OCI-LY7 (cell line): ENCODE measurements around the gene FBXO31. TPM values are rescaled to one million over a fixed set of nuclear protein-coding genes. Genes with fewer than 3 reads are reported as not detected.

ENCODE experiments used
- BruUV-seq: library from RNA; stranded (reverse); fragments of 400-500 nt; replicated peaks from 2 replicates; lab custom pipeline; 2021; lab: Mats Ljungman, UMichigan
- CTCF ChIA-PET: fragments of 300-600 bp; sonication (Branson Sonifier 250); formaldehyde crosslinking; loops from one replicate; lab custom pipeline; 2022; ENCODE audit warnings: antibody characterized with exemption; ENCODE audit not compliant: unreplicated experiment; lab: Charles Lee
- POLR2A ChIA-PET: fragments of 300-600 bp; sonication (Branson Sonifier 250); formaldehyde crosslinking; loops from one replicate; lab custom pipeline; 2022; ENCODE audit warnings: antibody characterized with exemption; lab: Charles Lee
- DNase-seq: peaks from one replicate; pipeline ENCODE4 v3.0.0-alpha.2; 2015; ENCODE audit warnings: low spot score
- H2AFZ ChIP-seq: fragments of 200-600 bp; sonication (generic), shearing (Covaris generic); 2 replicates; pipeline ENCODE4 v1.6.1; 2014; ENCODE audit warnings: mild to moderate bottlenecking, antibody characterized with exemption, low read length, moderate library complexity
- H3K27ac ChIP-seq: fragments of 200-600 bp; sonication (generic); 2 replicates; pipeline ENCODE4 v1.5.1; 2014; ENCODE audit warnings: mixed run types, low read depth, mild to moderate bottlenecking, moderate library complexity, low read length, inconsistent platforms; ENCODE audit not compliant: poor library complexity, severe bottlenecking
- H3K36me3 ChIP-seq: fragments of 200-600 bp; sonication (generic); 2 replicates; pipeline ENCODE4 v1.6.1; 2014; ENCODE audit warnings: mild to moderate bottlenecking, antibody characterized with exemption, low read length, moderate library complexity, mixed read lengths; ENCODE audit not compliant: insufficient read depth
- H3K4me1 ChIP-seq: fragments of 200-600 bp; sonication (generic); 2 replicates; pipeline ENCODE4 v1.5.1; 2014; ENCODE audit warnings: mild to moderate bottlenecking, low read length; ENCODE audit not compliant: insufficient read depth, poor library complexity, severe bottlenecking
- H3K4me2 ChIP-seq: fragments of 200-600 bp; sonication (generic); 2 replicates; pipeline ENCODE4 v1.6.1; 2014; ENCODE audit warnings: mild to moderate bottlenecking, low read length
- H3K4me3 ChIP-seq: fragments of 200-600 bp; sonication (generic); 2 replicates; pipeline ENCODE4 v1.5.1; 2014; ENCODE audit warnings: mild to moderate bottlenecking, low read depth, low read length; ENCODE audit not compliant: poor library complexity, severe bottlenecking
- H3K79me2 ChIP-seq: fragments of 200-600 bp; sonication (generic); 2 replicates; pipeline ENCODE4 v1.6.1; 2016; ENCODE audit warnings: low read depth, mild to moderate bottlenecking, low read length, moderate library complexity, mixed read lengths; ENCODE audit not compliant: insufficient read depth
- H3K9me2 ChIP-seq: fragments of 200-600 bp; sonication (generic); 2 replicates; pipeline ENCODE4 v1.6.1; 2016; ENCODE audit warnings: mild to moderate bottlenecking, low read length, mixed read lengths; ENCODE audit not compliant: insufficient read depth
- H3K9me3 ChIP-seq: fragments of 200-600 bp; sonication (generic); 2 replicates; pipeline ENCODE4 v1.6.1; 2014; ENCODE audit warnings: mild to moderate bottlenecking, mixed run types, low read length, mixed read lengths
- H4K20me1 ChIP-seq: fragments of 200-600 bp; sonication (generic); 2 replicates; pipeline ENCODE4 v1.6.1; 2014; ENCODE audit warnings: mild to moderate bottlenecking, antibody characterized with exemption, low read length, moderate library complexity, mixed read lengths; ENCODE audit not compliant: insufficient read depth
- EZH2phosphoT487 ChIP-seq: fragments of 200-600 bp; sonication (generic); IDR thresholded peaks from 2 replicates; pipeline ENCODE4 v1.6.1; 2018; ENCODE audit warnings: low read depth, borderline replicate concordance, mild to moderate bottlenecking, mixed run types, antibody characterized with exemption, low read length, moderate library complexity, mixed read lengths
- intact Hi-C: fragments of 100-400 bp; cut with micrococcal nuclease; formaldehyde crosslinking; loops from one replicate; pipeline ENCODE4 v1.10.0; 2022; ENCODE audit not compliant: unreplicated experiment
- total RNA-seq, 2 experiments: library from RNA; depleted of rRNA in 1 of 2; stranded (reverse); fragments of >200 nt in 1 of 2; shearing (Covaris generic) in 1 of 2; gene quantifications; 2 replicates each; pipeline ENCODE4 v1.2.3, GENCODE V29; 2014 to 2022
- TF ChIP-seq, protein P1 (sequence below): fragments of 200-600 bp; sonication (generic); conservative IDR thresholded peaks from 2 replicates; pipeline ENCODE4 v1.5.1; 2014; ENCODE audit warnings: mild to moderate bottlenecking, antibody characterized with exemption, low read length, moderate library complexity, mixed read lengths

FBXO31 gene
- total RNA-seq, 2 experiments from 2014 or later, result 26.0 to 32.4 TPM

DNA sequence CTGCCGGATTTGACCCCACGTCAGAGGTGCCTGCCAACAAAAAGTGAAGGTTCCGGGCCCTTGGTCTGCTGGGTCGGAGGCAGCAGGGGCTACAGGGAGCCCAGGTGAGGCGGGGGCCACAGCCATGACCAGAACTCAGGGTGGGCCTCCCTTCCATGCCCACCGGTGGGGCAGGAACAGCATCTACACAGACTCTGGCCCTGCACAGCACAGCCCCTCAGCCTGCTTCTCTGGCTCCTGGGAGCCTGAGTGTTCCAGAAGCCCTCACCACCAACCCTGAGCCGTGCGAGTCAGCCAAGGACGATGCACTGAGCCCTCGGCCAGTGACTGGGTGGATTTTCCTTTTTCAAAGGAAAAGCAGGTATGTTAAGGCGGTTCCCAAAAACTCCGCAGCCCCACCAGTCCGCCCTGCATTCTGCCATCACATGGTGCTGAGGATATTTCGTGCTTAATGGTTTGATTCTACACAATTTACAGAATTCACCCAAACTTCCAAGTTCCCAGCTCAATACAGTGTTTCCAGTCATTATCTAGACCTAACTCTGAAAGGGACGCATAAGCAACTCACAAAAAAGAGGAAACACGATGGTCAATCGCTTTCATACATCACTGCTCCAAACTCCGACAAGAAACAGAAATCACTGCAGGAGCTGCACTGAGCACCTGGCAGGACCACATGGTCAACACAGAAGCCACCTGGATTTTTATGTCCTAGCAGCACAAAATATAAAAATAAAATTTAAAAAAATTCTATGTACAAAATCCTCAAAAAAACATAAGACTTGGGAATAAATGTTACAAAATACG is 46.9 kb downstream of the FBXO31 start:
- CTCF ChIA-PET, result no interaction called here
- no peaks in the 10 kb centered on the region for H4K20me1 ChIP-seq
- no peaks in the 10 kb centered on the region for H3K9me3 ChIP-seq
- no peak overlapping the region for H3K27ac ChIP-seq
- TF ChIP-seq EZH2phosphoT487, result no peak
- TF ChIP-seq, protein P1, sequence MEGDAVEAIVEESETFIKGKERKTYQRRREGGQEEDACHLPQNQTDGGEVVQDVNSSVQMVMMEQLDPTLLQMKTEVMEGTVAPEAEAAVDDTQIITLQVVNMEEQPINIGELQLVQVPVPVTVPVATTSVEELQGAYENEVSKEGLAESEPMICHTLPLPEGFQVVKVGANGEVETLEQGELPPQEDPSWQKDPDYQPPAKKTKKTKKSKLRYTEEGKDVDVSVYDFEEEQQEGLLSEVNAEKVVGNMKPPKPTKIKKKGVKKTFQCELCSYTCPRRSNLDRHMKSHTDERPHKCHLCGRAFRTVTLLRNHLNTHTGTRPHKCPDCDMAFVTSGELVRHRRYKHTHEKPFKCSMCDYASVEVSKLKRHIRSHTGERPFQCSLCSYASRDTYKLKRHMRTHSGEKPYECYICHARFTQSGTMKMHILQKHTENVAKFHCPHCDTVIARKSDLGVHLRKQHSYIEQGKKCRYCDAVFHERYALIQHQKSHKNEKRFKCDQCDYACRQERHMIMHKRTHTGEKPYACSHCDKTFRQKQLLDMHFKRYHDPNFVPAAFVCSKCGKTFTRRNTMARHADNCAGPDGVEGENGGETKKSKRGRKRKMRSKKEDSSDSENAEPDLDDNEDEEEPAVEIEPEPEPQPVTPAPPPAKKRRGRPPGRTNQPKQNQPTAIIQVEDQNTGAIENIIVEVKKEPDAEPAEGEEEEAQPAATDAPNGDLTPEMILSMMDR, result no peak
- no peak for DNase-seq
- intact Hi-C loops, result no loop called here
- BruUV-seq, result no TSS peak
- POLR2A ChIA-PET, result no interaction called here
- no peak overlapping the region for H3K4me3 ChIP-seq
- H2AFZ ChIP-seq, result no peak overlapping the region
- H3K79me2 ChIP-seq, result no peaks in the 10 kb centered on the region
- no peaks in the 10 kb centered on the region for H3K9me2 ChIP-seq
- peaks cover 34% of the 10 kb centered on the region for H3K36me3 ChIP-seq
- H3K4me1 ChIP-seq, result no peaks in the 10 kb centered on the region
- no peak overlapping the region for H3K4me2 ChIP-seq

DNA sequence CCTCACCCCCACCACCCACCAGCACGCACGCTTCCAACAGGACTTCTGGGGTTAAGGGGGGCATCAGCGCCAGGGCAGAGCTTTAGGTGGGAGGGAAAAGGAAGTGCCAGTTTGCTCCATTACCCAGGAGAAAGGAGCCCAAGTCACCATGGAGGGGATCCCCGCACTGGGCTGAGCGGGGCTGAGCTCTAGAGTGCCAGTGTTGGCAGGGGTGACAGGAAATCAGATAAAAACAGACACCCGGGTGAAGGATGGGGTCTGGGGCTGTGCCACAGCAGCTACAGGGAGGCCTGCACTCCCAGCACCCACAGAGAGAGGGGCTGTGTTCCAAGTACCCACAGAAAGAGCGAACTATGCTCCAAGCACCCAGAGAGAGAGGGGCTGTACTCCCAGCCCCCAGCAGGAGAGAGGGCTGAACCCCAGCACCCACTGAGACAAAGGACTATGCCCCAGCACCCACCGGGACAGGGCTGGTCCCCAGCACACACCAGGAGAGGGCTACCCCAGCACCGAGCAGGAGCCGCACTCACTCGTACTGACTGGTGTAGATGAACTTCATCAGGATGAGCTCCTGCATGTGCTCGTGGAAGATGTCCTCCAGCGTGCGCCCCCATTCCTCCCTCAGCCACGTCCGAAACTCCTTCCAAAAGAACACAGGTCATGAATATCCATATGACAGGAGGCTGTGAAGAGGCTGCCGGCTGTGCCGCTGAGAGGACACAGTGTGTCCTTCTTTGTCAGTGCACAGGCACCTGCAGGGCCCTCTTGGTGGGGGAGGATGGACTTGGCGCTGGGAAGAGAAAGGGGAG is 47.7 kb downstream of the FBXO31 start:
- no peaks in the 10 kb centered on the region for H3K9me3 ChIP-seq
- intact Hi-C loops, result no loop called here
- no peaks in the 10 kb centered on the region for H3K4me1 ChIP-seq
- no peaks in the 10 kb centered on the region for H4K20me1 ChIP-seq
- H3K4me3 ChIP-seq, result no peak overlapping the region
- no peaks in the 10 kb centered on the region for H3K79me2 ChIP-seq
- H3K27ac ChIP-seq, result no peak overlapping the region
- ChIA-PET POLR2A (no interaction called here), CTCF (no interaction called here)
- H2AFZ ChIP-seq, result no peak overlapping the region
- no TSS peak for BruUV-seq
- DNase-seq, result no peak
- H3K9me2 ChIP-seq, result no peaks in the 10 kb centered on the region
- H3K4me2 ChIP-seq, result no peak overlapping the region
- TF ChIP-seq, protein P1, result no peak
- TF ChIP-seq EZH2phosphoT487, result no peak
- peaks cover 39% of the 10 kb centered on the region for H3K36me3 ChIP-seq
